ENCODE results near the gene GNAI3.

Gene GNAI3

DNA sequence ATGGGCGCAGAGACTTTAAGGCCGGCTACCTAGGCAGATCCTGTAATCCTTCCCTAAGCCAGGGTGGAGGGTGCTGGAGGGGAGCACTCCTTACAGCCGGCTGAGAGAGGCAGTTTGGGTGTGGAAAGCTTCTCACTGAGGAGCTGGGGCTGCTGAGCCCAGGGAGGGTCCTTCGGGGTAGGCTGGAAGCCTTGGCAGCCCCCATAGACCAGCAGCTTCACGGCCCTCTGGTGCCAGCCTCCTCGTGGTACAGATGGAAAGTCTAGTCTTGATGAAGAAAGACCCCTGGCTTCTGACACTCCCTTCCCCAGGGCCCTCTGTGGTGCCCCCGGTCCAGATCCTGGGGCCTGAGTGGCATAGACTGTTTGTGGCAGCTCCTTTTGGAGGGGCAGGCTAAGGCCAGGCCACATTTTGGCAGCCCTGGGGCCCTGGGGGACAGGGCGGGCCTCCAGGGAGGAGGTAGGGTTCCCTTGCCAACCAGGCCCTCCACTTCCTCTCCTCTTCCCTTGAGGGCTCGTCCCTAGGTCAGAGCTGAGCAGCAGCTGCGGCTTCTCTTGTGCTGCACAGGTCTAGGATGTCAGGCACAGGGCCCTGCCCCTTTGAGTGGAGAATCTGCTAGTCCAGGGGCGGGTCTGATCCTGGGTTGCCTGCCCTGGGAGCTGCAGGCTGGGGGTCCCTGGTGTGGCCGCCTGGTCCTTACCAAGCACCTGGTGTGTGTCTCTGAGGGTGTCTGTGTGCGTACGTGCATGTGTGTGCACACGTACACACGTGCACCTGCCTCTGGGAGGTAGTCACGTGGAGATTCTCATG lies 76.0 kb downstream of the GNAI3 start:
- ATAC-seq (no peak), DNase-seq (no peak)

DNA sequence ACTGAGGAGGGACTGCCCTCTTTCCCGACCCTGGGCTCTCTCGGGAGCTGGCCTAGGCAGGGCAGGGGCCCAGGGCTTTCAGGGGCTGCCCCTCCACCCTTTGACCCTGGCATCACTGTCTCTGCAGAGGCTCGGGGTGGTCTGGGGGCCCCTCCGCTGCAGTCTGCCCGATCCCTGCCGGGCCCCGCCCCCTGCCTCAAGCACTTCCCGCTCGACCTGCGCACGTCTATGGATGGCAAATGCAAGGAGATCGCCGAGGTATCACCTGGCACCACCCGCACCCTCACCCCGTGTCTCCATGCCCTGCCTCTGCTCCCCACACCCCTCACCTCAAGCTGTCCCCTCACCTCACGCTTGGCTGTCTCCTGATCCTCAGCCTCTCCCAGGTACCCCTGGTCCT lies 76.8 kb downstream of the GNAI3 start:
- ATAC-seq, result no peak
- DNase-seq, result no peak

DNA sequence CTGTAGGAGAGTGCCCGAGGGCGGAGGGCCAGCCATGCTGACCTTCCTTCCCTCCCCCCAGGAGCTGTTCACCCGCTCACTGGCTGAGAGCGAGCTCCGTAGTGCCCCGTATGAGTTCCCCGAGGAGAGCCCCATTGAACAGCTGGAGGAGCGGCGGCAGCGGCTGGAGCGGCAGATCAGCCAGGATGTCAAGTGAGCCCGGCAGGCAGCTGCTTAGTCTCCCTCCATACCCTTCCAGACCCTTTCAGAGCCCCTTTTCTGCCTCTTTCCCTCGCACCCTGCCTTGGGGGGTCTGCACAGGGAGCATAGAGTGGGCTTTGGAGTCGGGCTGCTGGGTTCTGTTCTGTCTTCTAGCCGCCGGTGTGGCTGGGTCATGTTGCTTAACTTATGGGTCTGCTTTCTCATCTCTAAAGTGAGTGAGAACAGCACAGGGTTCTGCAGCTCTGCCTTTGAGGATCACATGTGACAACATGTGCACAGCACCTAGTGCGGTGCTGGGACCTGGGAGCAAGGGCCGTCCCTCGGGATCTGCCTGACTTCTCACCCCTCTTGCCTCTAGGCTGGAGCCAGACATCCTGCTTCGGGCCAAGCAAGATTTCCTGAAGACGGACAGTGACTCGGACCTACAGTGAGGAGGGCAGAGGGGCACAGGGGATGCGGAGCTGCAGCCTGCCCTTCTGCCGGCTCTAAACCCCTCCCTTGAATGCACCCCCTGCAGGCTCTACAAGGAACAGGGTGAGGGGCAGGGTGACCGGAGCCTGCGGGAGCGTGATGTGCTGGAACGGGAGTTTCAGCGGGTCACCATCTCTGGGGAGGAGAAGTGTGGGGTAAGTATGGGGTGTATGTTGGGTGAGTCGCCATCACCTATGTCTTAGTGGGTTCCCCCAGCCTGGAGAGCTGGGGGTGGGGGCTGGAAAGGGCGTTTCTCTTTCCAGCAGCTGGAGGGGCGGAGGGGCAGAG lies 77.5 kb downstream of the GNAI3 start:
- no peak for DNase-seq
- no peak for ATAC-seq

DNA sequence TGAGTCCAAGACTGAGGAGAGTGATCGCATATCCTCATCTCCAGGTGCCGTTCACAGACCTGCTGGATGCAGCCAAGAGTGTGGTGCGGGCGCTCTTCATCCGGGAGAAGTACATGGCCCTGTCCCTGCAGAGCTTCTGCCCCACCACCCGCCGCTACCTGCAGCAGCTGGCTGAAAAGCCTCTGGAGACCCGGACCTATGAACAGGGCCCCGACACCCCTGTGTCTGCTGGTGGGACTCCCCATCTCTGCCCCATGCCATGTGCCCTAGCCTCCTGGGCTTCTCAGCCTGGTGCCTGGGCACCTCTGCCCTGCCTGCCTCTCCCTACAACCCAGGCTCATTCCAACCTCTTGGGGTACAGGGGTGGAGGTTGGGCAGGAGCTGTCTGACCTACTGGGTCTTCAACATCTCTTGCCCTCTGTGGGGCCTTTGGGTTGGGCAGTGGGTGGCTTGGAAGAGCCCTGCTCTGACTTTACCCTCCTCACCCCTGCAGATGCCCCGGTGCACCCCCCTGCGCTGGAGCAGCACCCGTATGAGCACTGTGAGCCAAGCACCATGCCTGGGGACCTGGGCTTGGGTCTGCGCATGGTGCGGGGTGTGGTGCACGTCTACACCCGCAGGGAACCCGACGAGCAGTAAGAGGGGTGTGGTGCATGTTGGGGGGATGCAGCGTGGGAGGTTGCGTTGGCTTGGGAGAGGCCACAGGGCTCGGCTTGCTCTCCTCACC lies 78.4 kb downstream of the GNAI3 start:
- DNase-seq, result no peak
- ATAC-seq, result no peak

DNA sequence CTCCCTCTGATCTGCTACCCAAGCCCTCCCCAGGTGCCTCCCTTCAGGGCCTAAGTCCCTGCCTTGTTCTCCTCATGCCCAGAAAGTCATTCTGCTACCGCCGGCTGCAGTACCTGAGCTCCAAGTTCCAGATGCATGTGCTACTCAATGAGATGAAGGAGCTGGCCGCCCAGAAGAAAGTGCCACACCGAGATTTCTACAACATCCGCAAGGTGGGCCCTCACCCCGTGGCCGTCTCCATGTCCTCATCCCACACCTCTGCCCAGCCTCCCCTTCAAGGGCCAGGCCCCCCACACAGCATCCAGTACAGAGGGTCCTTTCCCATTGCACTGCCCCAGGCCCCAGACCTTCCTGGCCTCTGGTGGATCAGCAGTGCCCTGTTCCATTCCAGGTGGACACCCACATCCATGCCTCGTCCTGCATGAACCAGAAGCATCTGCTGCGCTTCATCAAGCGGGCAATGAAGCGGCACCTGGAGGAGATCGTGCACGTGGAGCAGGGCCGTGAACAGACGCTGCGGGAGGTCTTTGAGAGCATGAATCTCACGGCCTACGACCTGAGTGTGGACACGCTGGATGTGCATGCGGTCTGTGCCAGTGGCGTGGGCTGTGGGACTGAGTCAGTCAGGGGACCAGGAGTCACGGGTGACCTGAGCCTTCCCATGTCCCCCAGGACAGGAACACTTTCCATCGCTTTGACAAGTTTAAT lies 79.4 kb downstream of the GNAI3 start:
- no peak for ATAC-seq
- DNase-seq, result no peak

DNA sequence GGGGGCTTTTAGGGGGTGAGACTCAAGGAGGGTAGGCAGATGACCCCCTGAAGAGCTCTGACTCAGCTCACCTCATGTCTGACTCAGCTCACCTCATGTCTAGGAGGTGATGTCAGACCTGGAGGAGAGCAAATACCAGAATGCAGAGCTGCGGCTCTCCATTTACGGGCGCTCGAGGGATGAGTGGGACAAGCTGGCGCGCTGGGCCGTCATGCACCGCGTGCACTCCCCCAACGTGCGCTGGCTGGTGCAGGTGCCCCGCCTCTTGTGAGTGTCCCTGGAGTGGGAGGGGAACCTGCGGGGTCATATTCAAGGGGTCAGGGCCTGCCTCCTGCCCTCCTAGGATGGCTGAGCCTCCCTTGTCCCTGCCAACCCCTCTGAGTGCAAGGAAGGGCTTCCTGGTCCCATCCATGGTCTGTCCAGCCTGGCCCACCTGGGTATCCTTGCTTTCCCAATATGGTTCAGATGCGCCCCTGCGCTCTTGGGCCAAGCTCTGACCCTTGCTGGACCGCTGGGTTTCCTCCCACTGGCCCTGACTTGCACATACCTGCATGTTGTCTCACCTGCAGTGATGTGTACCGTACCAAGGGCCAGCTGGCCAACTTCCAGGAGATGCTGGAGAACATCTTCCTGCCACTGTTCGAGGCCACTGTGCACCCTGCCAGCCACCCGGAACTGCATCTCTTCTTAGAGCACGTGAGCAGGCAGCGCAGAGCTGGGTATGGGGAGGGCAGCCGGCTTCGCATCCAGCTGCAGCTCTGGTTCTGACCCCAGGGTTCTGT lies 80.3 kb downstream of the GNAI3 start:
- ATAC-seq, result no peak

DNA sequence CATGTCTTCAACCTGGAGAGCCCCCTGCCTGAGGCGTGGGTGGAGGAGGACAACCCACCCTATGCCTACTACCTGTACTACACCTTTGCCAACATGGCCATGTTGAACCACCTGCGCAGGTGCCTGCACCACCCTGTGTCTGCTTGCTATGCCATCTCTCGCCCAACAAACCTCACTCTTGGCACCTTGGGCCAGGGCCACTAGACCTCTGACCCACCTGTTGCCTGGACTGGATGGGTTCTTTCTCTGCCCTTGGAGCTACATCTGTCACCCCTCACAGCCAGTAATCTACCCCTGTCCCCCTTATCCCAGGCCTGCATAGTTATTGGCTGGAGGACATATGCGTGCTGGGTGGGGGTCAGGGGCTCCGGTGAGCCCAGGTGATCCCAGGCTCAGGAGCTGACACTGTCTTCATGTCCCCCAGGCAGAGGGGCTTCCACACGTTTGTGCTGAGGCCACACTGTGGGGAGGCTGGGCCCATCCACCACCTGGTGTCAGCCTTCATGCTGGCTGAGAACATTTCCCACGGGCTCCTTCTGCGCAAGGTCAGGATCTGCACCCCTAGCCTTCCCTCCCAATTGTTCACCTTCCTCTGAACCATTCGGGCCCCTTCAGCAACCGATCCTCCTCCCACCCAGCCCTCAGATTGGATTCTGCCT lies 81.1 kb downstream of the GNAI3 start:
- ATAC-seq (no peak), DNase-seq (no peak)

More for the DNA sequence above, 80.3 kb downstream of the GNAI3 start:
- DNase-seq, result no peak

DNA sequence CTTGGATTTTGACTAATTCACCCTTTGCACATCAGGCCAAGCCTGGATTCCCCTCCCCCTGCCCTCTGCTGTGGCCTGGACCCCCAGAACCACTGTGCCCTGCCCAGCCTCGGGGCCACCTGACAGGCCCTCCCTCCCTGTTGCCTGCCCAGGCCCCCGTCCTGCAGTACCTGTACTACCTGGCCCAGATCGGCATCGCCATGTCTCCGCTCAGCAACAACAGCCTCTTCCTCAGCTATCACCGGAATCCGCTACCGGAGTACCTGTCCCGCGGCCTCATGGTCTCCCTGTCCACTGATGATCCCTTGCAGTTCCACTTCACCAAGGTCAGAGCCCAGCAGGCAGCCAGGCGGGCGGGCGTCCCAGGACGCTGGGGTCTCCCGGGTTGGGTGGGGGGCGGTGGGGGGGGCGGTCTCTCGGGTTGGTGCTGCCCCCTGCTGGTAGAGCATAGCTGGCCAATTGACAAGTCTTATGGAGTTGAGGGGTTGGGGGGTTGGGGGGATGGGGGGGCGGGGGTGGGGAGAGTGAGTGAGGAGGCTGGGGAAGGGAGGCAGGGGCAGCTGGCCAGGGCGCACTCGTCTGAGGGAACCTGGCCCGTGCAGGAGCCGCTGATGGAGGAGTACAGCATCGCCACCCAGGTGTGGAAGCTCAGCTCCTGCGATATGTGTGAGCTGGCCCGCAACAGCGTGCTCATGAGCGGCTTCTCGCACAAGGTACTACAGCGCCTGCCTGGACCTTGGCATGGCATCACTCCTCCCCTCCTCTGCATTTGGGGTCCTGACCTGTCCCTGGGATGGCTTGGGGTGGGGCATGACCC lies 81.9 kb downstream of the GNAI3 start:
- no peak for ATAC-seq
- DNase-seq, result peak; percentile 63

DNA sequence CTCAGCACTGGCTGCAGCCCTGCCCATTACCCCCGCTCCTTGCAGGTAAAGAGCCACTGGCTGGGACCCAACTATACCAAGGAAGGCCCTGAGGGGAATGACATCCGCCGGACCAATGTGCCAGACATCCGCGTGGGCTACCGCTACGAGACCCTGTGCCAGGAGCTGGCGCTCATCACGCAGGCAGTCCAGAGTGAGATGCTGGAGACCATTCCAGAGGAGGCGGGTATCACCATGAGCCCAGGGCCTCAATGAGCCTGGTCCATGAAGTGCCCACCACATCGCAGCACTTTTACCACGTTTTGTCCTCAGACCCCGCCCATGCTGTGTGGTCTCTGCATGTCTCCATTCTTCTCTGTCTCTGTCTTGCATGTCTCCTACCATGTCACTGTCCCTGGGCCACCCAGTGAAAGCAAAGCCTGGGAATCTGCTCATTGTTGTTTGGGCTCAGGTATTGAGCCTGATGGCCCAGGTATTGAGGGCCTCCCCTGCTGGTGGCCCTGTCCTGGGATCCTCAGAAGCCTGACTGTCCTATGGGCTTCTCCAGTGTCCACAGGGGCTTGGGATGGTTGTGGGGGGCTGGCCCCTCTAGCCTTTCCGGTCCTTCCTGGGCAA lies 82.6 kb downstream of the GNAI3 start:
- ATAC-seq (no peak), DNase-seq (no peak)

DNA sequence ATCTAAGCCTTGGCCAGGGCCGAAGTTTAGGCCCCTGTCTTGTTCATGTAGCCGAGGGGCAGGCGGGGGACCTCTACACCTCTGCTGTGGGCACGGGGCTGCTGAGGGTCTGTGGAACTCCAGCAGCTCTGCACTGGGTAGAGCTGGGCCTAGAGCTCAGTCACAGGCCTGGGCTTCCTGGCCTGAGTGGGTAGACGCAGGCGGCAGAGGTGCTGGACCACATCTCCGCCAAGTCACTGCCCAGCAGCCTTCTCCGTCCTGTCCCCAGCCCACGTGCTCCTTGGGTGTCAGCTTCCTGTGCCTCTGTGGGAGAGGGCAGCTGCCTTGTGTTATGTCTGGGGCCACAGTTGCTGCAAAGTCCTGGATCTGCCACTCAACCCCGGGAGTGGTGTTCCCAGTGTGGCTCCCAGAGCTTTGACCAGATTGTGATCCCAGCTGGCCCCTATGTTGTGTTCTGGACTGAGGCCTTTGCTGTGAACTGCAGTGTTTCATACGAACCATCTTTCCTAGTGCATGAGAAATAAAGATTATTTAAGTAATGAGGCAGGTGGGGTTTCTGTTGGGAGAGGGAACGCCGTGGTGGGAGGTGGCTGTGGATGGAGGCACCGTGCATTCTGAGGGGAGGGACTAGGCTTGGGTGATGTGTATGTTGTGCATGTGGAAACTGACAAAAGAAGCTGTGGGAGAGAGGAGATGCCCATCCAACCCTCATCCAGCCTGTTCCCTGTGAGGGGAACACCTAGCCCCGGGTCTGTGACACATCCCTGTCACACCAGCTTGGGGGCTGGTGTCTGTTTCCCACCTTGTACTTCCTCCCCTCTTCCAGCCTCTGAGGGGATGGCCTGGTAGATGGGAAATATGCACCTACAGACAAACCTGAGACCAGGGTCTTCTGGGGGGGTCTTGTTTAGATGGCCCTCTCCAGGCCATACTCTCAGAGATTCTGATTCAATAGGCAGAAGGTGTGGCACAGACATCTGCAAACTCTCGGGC lies 83.4 kb downstream of the GNAI3 start:
- no peak for DNase-seq

DNA sequence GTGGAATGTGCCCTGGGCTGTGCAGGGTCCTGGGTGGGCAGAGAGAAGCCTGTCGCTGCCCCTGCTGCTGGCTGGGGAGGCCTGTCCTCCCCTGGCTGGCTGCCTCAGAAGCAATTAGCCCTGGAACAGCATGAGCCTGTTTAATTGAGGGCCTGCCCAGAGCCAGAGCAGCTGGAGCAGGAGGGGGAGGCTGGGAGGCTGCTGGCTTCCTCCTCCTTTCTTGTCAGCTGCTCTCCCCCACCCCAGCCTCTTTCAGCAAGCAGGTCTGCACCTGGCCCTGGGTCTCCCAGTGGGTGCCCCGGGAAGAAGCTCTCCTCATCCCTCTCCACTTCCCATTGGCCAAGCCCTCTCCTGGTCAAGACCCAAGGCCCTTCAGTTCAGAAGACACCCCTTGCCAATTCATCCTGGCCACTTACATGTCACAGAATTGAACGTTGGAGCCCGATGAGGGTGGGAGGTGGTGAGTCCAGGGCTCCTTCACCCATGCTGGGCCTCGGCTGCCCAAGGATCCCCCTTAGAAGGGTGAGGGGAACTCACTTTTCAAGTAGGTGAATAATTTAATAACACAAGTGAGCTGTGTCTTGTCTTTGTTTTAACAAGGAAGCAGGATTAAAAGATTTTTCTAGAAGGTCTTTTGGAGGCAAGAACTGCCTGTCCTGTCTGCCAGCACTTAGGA lies 84.4 kb downstream of the GNAI3 start:
- no peak for DNase-seq

More for the DNA sequence above, 83.4 kb downstream of the GNAI3 start:
- ATAC-seq, result no peak

DNA sequence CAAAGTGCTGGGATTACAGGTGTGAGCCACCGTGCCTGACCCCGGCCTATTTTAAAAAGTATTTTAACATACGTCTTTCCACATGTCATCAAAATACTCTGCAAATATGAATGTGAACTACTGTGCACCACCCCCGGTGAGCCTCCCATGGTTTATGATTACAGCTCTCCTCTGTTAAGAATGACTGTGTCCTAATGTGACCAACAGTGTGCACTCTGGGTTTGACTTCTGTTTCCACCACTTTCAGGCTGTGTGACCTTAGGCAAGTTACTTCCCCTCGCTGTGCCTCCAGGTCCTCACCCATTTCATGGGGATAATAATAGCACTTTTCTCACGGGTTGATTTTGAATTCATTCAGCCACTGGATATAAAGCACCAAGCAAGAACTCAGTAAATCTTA lies 85.9 kb downstream of the GNAI3 start:
- ATAC-seq, result no peak
- DNase-seq, result no peak

More for the DNA sequence above, 84.4 kb downstream of the GNAI3 start:
- ATAC-seq, result no peak

DNA sequence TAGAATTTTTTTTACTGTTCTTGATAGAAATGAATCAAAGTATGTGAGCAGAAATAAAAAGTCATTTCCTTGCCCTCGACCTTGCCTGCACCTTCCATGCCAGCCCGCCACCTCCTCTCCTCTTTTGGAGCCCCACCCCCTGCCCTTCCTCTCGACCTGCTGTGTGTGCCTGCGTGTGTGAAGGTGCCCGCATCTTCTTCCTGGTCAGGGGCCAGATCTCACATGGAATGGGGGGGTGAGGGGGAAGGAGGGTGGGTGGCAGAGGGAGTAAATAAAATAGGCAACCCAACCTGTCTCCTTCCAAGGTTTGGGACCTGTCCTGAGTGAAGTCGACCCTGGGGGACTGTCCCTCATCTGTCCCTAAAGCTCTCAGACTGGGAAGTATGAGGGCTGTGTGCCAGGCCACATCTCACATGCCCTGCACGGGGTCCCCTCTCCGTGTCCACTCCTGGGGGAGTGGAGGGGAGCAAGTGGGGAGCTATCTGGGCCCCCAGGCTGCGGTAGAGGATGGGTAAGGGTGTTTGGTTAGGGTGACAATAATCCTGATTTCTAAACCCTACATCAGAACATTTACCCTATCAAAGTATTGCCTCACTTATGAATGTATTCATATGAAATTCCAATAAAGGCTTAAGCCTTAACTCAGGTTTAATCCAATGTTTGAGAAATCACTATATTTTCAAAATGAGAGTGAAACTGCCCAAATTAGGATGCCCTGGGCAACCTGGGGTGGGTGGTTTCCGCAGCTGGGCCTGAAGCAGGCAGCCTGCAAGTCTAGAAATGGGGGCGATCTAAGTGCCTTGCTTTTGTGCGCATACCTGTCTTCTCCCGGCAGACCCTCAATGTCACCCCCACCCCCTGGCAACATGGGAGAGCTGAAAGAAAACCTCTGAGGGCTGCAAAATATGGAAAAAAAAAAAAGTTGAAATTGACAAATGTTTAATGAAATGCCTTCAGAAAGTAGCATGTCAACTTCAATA lies 86.6 kb downstream of the GNAI3 start:
- DNase-seq, result no peak
- ATAC-seq, result peak; percentile 17

DNA sequence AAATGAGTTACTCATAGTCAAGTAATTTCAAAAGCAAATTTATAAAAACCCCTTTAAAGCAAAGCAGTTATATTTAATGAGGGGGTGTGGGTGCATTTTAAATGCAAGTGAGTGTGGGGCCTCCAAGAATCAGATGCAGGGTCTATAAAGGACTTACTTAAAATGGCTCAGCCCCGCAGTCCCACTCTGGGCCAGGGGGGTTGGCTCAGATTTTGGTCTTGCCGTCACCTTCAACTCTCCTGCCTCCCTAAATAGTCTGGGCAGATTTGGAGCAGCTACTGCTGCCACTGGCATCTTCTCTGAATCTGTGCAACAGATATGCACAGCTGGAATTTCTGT lies 87.4 kb downstream of the GNAI3 start:
- DNase-seq, result no peak
- ATAC-seq, result no peak

DNA sequence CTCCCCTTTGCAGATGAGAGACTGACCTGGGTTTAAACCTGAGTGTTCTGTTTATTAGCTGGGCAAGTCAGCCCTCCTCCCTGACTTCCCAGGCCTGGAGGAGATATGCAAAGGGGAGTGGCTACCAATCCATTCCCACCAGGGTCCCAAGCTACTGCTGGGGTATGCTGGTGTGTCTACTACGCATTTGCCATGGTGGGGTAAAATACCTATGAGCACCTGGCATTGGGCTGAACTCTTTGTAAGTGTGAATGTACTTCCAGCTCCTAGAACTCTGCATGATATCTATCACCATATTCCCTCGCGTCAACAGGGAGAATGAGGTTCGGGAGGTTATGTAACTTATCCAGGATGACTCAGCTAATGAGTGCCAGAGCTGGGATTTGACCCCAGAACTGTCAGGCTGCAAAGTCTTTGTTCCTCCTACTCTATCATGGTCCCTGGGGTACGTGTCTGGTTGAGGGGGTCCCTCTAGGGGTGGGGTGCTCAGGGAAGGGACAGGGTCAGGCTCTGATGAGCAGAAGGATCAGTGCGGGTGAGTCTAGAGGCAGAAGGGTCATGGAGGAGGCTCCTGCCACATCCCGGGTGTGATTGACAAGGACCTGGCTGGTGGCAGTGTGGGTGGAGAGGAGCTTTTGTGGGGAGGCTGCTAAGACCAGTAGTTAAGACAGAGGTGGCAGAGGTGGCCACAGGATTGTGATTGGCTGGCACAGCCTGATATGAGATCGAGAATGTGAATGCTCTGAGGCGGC lies 88.0 kb downstream of the GNAI3 start:
- no peak for ATAC-seq
- DNase-seq, result no peak
